Measurements from ENCODE around the gene IL17RB.

The IL17RB gene

DNA sequence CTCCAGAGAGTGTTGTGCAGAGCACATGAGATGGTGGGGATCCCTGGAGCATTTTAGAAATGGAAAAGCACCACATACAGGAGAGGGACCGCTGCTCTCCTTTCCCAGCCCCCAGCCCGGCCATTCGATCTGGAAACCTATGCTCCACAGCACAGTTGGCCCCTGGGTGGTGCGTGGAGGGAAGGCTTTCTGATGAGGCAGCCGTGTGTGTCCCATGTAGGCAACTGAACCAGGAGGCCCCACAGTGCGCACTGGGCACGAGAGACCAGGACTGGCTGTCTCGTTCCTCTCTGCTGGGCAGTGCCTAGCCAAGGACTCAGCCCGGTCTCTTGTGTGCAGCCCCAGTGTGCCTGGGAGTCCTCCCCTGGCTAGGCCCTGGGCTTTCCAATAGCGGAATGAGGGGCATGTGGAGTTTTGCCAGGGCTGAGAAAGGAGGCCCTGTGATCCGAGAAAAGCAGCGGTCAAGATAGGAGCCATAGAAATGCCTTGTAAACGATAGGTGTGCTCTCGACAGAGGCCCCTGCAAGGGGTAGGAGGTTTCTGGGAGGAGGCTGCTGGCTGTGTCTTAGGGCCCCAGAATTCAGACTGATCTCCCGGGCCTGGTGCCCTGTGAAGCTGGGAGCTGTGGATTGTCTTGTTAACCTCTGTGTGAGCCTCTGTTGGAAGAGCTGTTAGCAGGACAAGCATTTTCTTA, 39.1 kb upstream of the IL17RB start:
- Mint-ChIP-seq H3K36me3 (ENCODE audit: low read depth) (no peaks in the 10 kb centered on the region), H3K27me3 (peaks cover 5% of the 10 kb centered on the region), H3K9me3 (no peaks in the 10 kb centered on the region), H3K4me1 (no peaks in the 10 kb centered on the region), H3K27ac (no peak overlapping the region), H3K4me3 (no peak overlapping the region)
- ATAC-seq (no peak), DNase-seq (no peak)

DNA sequence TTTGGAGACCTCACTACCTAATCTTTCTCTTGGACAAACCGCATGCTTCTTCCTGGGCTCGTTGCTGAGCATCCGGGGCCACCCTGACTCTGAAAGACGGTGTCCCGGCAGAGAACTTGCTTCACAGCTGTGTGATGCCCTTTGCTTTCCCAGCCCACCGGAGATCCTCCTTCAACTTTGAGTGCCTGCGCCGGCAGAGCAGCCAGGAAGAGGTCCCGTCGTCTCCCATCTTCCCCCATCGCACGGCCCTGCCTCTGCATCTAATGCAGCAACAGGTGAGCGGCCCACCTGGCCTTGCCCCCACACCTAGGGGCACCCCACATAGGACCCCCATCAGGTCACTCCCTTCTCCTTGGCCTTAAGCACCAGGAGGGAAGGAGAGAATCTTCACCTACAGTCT, 37.9 kb upstream of the IL17RB start:
- no peak overlapping the region for H3K4me3 Mint-ChIP-seq
- H3K36me3 Mint-ChIP-seq (ENCODE audit: low read depth): no peaks in the 10 kb centered on the region
- no peak overlapping the region for H3K27ac Mint-ChIP-seq
- H3K4me1 Mint-ChIP-seq: no peaks in the 10 kb centered on the region
- DNase-seq (no peak), ATAC-seq (no peak)
- peaks cover 5% of the 10 kb centered on the region for H3K27me3 Mint-ChIP-seq
- H3K9me3 Mint-ChIP-seq: no peaks in the 10 kb centered on the region

DNA sequence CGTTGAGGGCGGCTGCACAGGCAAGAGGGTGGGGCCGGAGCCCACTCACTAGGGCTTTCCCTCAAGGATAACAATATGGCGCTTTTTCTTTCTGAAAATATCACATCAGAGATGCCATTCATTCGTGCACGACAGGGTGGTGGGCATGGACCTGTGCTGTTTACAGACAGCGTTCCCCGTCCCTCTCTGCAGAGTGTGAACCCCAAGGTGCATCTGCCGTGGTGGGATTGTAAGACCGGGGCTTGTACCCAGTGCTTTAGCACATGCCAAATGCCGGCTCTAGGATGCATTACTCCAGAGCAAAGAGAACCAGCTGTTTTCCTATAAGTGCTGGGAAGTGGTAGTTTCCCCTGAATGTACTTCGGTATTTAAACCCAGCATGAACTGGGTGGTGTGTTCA, 37.1 kb upstream of the IL17RB start:
- H3K36me3 Mint-ChIP-seq (ENCODE audit: low read depth): no peaks in the 10 kb centered on the region
- ATAC-seq: no peak

DNA sequence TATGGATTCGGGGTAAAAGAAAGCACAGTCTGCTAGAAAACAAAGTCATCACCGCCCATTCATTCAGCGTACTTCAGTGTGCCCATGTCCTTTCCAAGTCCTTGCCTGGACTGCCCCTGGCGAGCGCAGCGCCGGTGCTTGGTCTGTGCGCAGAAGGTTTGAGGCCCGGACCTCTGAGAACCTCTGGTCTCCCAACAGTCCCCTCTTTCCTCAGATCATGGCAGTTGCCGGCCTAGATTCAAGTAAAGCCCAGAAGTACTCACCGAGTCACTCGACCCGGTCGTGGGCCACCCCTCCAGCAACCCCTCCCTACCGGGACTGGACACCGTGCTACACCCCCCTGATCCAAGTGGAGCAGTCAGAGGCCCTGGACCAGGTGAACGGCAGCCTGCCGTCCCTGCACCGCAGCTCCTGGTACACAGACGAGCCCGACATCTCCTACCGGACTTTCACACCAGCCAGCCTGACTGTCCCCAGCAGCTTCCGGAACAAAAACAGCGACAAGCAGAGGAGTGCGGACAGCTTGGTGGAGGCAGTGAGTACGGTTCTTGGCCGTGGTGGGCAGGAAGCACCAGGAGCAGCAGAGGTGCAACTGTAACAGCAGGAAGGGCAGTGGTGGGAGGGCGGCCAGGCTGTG, 36.5 kb upstream of the IL17RB start:
- ATAC-seq (no peak), DNase-seq (no peak)
- Mint-ChIP-seq H3K36me3 (ENCODE audit: low read depth) (no peaks in the 10 kb centered on the region), H3K4me1 (no peaks in the 10 kb centered on the region), H3K9me3 (no peaks in the 10 kb centered on the region), H3K27ac (no peak overlapping the region), H3K4me3 (no peak overlapping the region), H3K27me3 (peaks cover 5% of the 10 kb centered on the region)

More for the DNA sequence above, 37.1 kb upstream of the IL17RB start:
- DNase-seq: no peak
- Mint-ChIP-seq H3K9me3 (no peaks in the 10 kb centered on the region), H3K4me1 (no peaks in the 10 kb centered on the region), H3K4me3 (no peak overlapping the region), H3K27me3 (peaks cover 5% of the 10 kb centered on the region), H3K27ac (no peak overlapping the region)

DNA sequence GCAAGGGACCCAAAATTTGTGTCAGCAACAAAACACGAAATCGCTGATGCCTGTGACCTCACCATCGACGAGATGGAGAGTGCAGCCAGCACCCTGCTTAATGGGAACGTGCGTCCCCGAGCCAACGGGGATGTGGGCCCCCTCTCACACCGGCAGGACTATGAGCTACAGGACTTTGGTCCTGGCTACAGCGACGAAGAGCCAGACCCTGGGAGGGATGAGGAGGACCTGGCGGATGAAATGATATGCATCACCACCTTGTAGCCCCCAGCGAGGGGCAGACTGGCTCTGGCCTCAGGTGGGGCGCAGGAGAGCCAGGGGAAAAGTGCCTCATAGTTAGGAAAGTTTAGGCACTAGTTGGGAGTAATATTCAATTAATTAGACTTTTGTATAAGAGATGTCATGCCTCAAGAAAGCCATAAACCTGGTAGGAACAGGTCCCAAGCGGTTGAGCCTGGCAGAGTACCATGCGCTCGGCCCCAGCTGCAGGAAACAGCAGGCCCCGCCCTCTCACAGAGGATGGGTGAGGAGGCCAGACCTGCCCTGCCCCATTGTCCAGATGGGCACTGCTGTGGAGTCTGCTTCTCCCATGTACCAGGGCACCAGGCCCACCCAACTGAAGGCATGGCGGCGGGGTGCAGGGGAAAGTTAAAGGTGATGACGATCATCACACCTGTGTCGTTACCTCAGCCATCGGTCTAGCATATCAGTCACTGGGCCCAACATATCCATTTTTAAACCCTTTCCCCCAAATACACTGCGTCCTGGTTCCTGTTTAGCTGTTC, 35.0 kb upstream of the IL17RB start:
- Mint-ChIP-seq H3K9me3 (no peaks in the 10 kb centered on the region), H3K4me1 (no peaks in the 10 kb centered on the region), H3K27ac (no peak overlapping the region)

DNA sequence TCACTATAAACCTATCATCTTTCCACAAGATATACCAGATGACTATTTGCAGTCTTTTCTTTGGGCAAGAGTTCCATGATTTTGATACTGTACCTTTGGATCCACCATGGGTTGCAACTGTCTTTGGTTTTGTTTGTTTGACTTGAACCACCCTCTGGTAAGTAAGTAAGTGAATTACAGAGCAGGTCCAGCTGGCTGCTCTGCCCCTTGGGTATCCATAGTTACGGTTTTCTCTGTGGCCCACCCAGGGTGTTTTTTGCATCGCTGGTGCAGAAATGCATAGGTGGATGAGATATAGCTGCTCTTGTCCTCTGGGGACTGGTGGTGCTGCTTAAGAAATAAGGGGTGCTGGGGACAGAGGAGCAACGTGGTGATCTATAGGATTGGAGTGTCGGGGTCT, 33.9 kb upstream of the IL17RB start:
- Mint-ChIP-seq H3K4me3 (no peak overlapping the region), H3K4me1 (no peaks in the 10 kb centered on the region), H3K9me3 (no peaks in the 10 kb centered on the region)

More for the DNA sequence above, 35.0 kb upstream of the IL17RB start:
- H3K27me3 Mint-ChIP-seq: peaks cover 5% of the 10 kb centered on the region
- no peaks in the 10 kb centered on the region for H3K36me3 Mint-ChIP-seq (ENCODE audit: low read depth)
- DNase-seq (no peak), ATAC-seq (no peak)
- no peak overlapping the region for H3K4me3 Mint-ChIP-seq

DNA sequence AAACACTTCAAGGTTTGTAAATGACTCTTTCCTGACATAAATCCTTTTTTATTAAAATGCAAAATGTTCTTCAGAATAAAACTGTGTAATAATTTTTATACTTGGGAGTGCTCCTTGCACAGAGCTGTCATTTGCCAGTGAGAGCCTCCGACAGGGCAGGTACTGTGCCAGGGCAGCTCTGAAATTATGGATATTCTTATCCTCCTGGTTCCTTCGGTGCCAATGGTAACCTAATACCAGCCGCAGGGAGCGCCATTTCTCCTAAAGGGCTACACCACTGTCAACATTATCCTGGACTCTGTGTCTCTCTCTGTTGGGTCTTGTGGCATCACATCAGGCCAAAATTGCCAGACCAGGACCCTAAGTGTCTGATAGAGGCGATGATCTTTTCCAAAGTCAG, 33.1 kb upstream of the IL17RB start:
- Mint-ChIP-seq H3K9me3 (no peaks in the 10 kb centered on the region), H3K36me3 (ENCODE audit: low read depth) (no peaks in the 10 kb centered on the region), H3K4me3 (no peak overlapping the region), H3K27me3 (peaks cover 2% of the 10 kb centered on the region), H3K27ac (no peak overlapping the region), H3K4me1 (no peaks in the 10 kb centered on the region)
- ATAC-seq: no peak
- no peak for DNase-seq

More for the DNA sequence above, 33.9 kb upstream of the IL17RB start:
- Mint-ChIP-seq H3K27me3 (peaks cover 2% of the 10 kb centered on the region), H3K27ac (no peak overlapping the region), H3K36me3 (ENCODE audit: low read depth) (no peaks in the 10 kb centered on the region)
- no peak for DNase-seq
- no peak for ATAC-seq

DNA sequence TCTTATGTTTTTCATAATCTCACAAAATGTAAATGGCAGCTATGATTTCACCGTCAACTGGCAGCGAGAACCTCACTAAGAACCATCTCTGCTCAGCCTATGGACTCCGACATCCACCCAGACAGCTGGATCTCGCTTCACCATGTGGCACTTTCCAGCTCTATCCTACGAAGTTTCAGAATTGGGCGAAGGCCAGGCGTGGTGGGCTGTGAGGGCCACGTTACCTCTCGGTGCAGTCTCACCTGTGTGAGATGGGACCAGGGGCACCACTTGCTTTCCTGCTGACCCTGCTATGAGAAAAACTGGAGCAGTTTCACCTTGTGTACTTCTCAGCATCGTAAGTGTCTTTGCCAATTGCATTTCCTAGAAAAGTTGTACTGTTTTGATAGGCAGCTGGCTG, 32.5 kb upstream of the IL17RB start:
- no peak for DNase-seq
- Mint-ChIP-seq H3K27ac (no peak overlapping the region), H3K4me1 (no peaks in the 10 kb centered on the region), H3K9me3 (no peaks in the 10 kb centered on the region), H3K27me3 (no peaks in the 10 kb centered on the region), H3K36me3 (ENCODE audit: low read depth) (no peaks in the 10 kb centered on the region), H3K4me3 (no peak overlapping the region)
- ATAC-seq: no peak

DNA sequence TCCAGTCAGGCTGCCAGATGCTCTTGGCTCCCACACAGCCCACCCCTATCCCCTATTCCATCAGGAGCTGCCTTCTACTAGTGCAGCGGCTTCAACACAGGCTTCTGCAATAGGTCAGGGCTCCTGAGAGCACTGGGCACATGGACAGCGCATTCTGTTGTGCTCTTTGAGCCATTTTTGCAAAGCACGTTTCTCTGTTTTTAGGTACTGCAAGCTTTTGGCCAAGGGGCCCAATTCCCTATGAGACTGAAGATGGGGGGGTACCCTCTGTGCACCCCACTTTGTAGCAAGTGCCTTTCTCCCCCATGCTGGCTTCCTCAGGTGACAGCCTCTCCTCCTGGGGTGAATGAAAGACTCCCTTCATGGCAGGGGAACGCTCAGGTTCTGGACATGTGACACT, 31.3 kb upstream of the IL17RB start:
- DNase-seq (no peak), ATAC-seq (no peak)
- H3K27me3 Mint-ChIP-seq: no peaks in the 10 kb centered on the region
- H3K9me3 Mint-ChIP-seq: no peaks in the 10 kb centered on the region
- H3K4me3 Mint-ChIP-seq: no peak overlapping the region
- H3K27ac Mint-ChIP-seq: no peak overlapping the region
- no peaks in the 10 kb centered on the region for H3K36me3 Mint-ChIP-seq (ENCODE audit: low read depth)
- H3K4me1 Mint-ChIP-seq: no peaks in the 10 kb centered on the region

DNA sequence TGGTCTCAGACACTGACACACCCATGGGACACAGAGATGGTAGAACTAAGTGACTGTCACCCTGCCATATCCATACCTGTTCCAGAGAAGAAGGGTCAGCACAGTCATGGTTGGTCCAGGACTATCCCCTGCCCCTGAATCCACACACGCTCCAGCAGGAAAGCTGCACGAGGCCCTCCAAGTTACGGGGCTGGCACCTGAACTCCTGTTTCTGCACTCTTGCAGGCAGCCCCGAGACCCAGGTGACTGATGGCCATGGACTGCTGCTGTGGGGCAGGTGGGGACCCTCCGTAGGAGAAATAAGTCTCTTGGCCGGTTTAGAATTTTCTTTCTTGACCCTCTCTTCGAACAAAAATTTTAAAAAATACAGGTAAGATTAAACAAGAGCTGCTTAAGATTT, 30.7 kb upstream of the IL17RB start:
- no peak overlapping the region for H3K27ac Mint-ChIP-seq
- no peaks in the 10 kb centered on the region for H3K36me3 Mint-ChIP-seq (ENCODE audit: low read depth)
- DNase-seq (no peak), ATAC-seq (no peak)
- no peak overlapping the region for H3K4me3 Mint-ChIP-seq
- H3K4me1 Mint-ChIP-seq: no peaks in the 10 kb centered on the region
- no peaks in the 10 kb centered on the region for H3K9me3 Mint-ChIP-seq
- H3K27me3 Mint-ChIP-seq: no peaks in the 10 kb centered on the region

DNA sequence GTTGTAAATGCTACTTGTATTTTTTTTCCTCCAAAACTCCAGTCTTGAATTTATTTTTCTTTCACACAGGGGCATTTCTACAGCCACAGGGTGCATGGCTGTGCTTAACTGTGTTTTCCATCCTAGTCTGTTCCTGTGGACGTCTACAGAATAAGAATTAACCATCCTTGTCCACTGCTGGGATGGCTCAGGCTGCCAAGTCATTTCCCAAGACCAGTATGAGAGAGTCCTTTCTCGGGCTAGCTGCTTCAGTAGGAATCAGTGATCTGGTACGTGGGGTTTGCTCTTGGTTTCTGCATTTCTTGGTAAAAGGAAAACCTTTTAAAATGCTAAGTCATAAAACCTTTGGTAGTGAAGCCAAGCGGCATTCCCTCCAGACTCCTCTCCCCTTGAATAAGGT, 29.9 kb upstream of the IL17RB start:
- DNase-seq: no peak
- Mint-ChIP-seq H3K4me3 (no peak overlapping the region), H3K27me3 (no peaks in the 10 kb centered on the region), H3K36me3 (ENCODE audit: low read depth) (no peaks in the 10 kb centered on the region), H3K27ac (no peak overlapping the region), H3K9me3 (no peaks in the 10 kb centered on the region), H3K4me1 (no peaks in the 10 kb centered on the region)
- no peak for ATAC-seq

DNA sequence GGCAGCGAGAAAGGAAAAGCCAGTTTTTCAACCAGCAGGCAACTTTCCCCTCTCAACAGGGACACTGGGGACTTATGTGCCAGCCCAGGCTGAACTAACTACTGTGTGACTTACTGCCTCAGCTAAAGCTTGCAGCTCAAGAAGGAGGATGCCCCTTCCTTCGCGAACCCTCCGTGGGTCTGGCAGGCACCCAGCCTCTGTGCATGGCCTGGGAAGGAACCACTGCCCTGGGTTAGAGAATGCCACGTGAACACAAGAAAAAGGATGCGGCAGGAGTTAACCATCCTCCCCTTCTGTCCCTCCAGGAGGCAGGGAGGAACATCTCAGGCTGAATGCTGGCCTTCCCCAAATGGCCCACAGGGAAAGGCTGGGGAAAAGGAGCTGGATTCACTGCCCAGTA, 29.2 kb upstream of the IL17RB start:
- H3K27ac Mint-ChIP-seq: no peak overlapping the region
- H3K36me3 Mint-ChIP-seq (ENCODE audit: low read depth): no peaks in the 10 kb centered on the region
- no peak overlapping the region for H3K4me3 Mint-ChIP-seq
- DNase-seq (no peak), ATAC-seq (no peak)
- no peaks in the 10 kb centered on the region for H3K27me3 Mint-ChIP-seq
- no peaks in the 10 kb centered on the region for H3K4me1 Mint-ChIP-seq
- H3K9me3 Mint-ChIP-seq: no peaks in the 10 kb centered on the region

DNA sequence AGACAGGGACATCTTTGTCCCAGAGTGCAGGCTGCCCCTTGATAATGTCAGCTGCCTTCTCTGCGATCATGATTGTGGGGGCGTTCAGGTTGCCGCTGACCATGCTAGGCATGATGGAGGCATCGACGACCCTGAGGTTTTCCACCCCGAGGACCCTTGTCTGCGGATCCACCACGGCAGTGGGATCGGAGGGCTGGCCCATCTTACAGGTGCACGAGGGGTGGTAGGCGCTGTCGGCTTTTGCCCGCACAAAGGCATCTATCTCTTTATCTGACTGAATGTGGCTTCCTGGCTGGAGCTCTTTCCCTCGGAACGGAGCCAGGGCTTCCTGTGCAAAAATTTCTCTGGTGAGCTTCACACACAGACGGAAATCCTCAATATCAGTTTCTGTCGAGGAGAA, 28.6 kb upstream of the IL17RB start:
- DNase-seq (no peak), ATAC-seq (no peak)
- Mint-ChIP-seq H3K9me3 (no peaks in the 10 kb centered on the region), H3K36me3 (ENCODE audit: low read depth) (no peaks in the 10 kb centered on the region), H3K27me3 (no peaks in the 10 kb centered on the region), H3K4me1 (no peaks in the 10 kb centered on the region), H3K27ac (no peak overlapping the region), H3K4me3 (no peak overlapping the region)

DNA sequence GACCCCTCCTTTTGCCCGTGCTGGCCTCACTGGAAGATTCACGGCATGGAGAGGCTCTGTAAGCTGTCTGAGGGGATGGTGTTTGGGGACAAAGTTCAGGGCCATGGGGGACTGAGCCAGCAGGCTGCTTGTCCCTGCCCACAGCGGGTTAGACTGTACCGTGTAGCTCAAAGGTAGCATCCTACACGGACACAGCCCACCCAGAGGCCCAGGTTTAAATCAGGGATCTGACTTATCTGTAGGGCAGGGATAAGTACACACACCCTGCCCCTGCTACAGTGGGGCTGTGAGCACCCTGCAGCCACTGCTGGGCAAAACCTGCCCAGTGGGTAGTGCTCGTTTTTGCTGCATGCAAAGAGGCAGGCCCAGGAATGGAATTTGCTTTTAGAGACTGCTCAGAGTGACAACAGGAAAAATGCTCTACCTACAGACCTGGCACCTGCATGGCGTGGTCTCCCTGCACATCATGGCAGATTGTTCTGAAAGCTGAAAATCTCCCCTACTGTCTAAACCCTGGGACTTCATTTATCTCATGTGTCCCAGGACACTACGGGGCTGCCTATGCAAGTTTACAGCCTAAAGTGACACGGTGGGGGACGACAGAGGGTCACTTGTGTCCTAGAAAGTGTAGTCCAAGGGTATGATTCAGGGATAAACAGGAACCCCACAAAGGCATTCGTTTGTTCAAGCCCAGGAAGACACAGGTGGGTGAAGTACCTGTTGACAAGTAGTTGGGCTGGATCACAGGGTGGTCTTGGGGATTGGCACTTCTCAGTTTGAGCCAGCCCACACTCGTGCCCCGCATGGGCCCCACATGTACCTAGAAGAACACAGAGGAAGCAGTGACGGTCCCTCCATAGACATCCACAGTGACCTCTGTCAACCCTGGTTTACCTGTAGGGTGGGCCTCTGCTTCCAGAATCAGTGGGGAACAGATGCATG, 27.9 kb upstream of the IL17RB start:
- Mint-ChIP-seq H3K27me3 (no peaks in the 10 kb centered on the region), H3K27ac (no peak overlapping the region), H3K36me3 (ENCODE audit: low read depth) (no peaks in the 10 kb centered on the region), H3K4me3 (no peak overlapping the region), H3K9me3 (no peaks in the 10 kb centered on the region), H3K4me1 (no peaks in the 10 kb centered on the region)
- no peak for ATAC-seq
- DNase-seq: no peak

Measured in activated naive CD8-positive, alpha-beta T cell treated with anti-CD3 and anti-CD28 coated beads, Interleukin-2, amount 50 U/mL, for 24 hours (primary cell).